ENCODE results near the gene THUMPD1.
"Not testable (repeated sequence)": the region's sequence is repeated elsewhere in the genome, so short reads cannot be mapped to it uniquely, and the experiment has no call there.

- not testable (repeated sequence) for TF ChIP-seq CTCF (IDR thresholded peaks at IDR 0.05; ENCODE audit: low read depth, low read length, poor library complexity, severe bottlenecking); EZH2phosphoT487 (IDR thresholded peaks at IDR 0.05; ENCODE audit: borderline replicate concordance, low read length)
These were observed 35.6 kb downstream of the THUMPD1 start for GRCh38 chr16:20705972-20706371.
